SU-DHL-6 (cell line): ENCODE data around the gene SPTBN1.
"Not testable (repeated sequence)": the region's sequence is repeated elsewhere in the genome, so short reads cannot be mapped to it uniquely, and the experiment has no call there.

Experiments used
- H2AFZ ChIP-seq: fragments of 200-600 bp; sonication (generic); 2 replicates; pipeline ENCODE4 v1.6.1; 2014; ENCODE audit warnings: low read depth, mild to moderate bottlenecking, moderate library complexity, mixed read lengths, antibody characterized with exemption, low read length; ENCODE audit not compliant: severe bottlenecking
- H3F3A ChIP-seq: fragments of 200-600 bp; shearing (Covaris generic); 2 replicates; pipeline ENCODE4 v1.6.0; 2016; ENCODE audit warnings: antibody characterized with exemption, mild to moderate bottlenecking; ENCODE audit not compliant: insufficient read depth
- H3K27ac ChIP-seq: fragments of 200-600 bp; sonication (generic); 2 replicates; pipeline ENCODE4 v1.5.1; 2016; ENCODE audit warnings: low read depth, mild to moderate bottlenecking, low read length, moderate library complexity, mixed read lengths
- H3K27me3 ChIP-seq: fragments of 200-600 bp; sonication (generic), shearing (Covaris generic); 2 replicates; pipeline ENCODE4 v1.6.0; 2014; ENCODE audit warnings: mild to moderate bottlenecking, low read length
- H3K36me3 ChIP-seq: fragments of 200-600 bp; sonication (generic); 2 replicates; pipeline ENCODE4 v1.6.1; 2014; ENCODE audit warnings: mild to moderate bottlenecking, low read length, mixed read lengths
- H3K4me2 ChIP-seq: fragments of 300-600, 200-600 bp; shearing (Covaris generic), sonication (generic); 2 replicates; pipeline ENCODE4 v1.6.0; 2014; ENCODE audit warnings: low read length, low read depth, mild to moderate bottlenecking; ENCODE audit not compliant: poor library complexity, severe bottlenecking
- H3K4me3 ChIP-seq: fragments of 200-600 bp; sonication (generic); 2 replicates; pipeline ENCODE4 v1.5.1; 2014; ENCODE audit warnings: antibody characterized with exemption, low read length, mild to moderate bottlenecking, mixed read lengths; ENCODE audit not compliant: insufficient read depth, poor library complexity, severe bottlenecking
- H3K79me2 ChIP-seq: fragments of 200-600 bp; sonication (generic); 2 replicates; pipeline ENCODE4 v1.6.1; 2014; ENCODE audit warnings: mild to moderate bottlenecking, low read length, moderate library complexity; ENCODE audit not compliant: insufficient read depth
- H3K9ac ChIP-seq: fragments of 200-600 bp; sonication (generic); 2 replicates; pipeline ENCODE4 v1.7.0; 2014; ENCODE audit warnings: mild to moderate bottlenecking, low read length
- H3K9me2 ChIP-seq: fragments of 200-600 bp; sonication (generic); replicated peaks from 2 replicates; pipeline ENCODE4 v1.6.1; 2014; ENCODE audit warnings: low read length; ENCODE audit not compliant: insufficient read depth
- H3K9me3 ChIP-seq: fragments of 200-600 bp; sonication (generic); 2 replicates; pipeline ENCODE4 v1.6.1; 2014; ENCODE audit warnings: low read length, mixed read lengths; ENCODE audit not compliant: insufficient read depth
- H4K20me1 ChIP-seq: fragments of 200-600 bp; sonication (generic); 2 replicates; pipeline ENCODE4 v1.6.1; 2014; ENCODE audit warnings: low read depth, mild to moderate bottlenecking, antibody characterized with exemption, low read length, moderate library complexity, mixed read lengths
- EZH2phosphoT487 ChIP-seq: fragments of 200-600 bp; sonication (generic), shearing (Covaris generic); conservative IDR thresholded peaks from 2 replicates; pipeline ENCODE4 v1.6.1; 2018; ENCODE audit warnings: mild to moderate bottlenecking, antibody characterized with exemption, low read length, moderate library complexity, mixed read lengths
- TF ChIP-seq, protein P1 (sequence below): fragments of 200-600 bp; sonication (generic); IDR thresholded peaks from one replicate; pipeline ENCODE4 v1.5.1; 2017; ENCODE audit warnings: antibody characterized with exemption, mild to moderate bottlenecking, low read length, moderate library complexity; ENCODE audit not compliant: insufficient read depth, poor library complexity, severe bottlenecking

The SPTBN1 gene

DNA sequence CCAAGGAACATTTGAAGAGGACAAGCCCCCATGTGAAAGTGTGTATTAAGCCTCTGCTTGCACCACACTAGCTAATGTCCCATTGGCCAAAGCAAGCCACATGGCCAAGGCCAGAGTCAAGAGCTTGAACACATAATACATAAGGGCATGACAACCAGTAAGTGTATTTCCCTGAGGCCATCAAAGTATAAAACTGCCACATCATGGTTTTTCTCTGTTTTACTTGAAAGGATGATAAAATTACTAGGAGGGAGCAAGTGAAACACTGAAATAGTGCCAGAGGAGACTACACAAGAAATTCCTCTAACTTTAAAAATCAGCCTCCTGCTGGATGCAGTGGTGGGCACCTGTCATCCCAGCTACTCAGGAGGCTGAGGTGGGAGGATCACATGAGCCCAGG lies 236.4 kb downstream of the SPTBN1 start:
- no peaks in the 10 kb centered on the region for H3F3A ChIP-seq
- no peaks in the 10 kb centered on the region for H3K27me3 ChIP-seq
- H3K27ac ChIP-seq: no peak overlapping the region
- no peak overlapping the region for H3K4me3 ChIP-seq
- H3K79me2 ChIP-seq: no peaks in the 10 kb centered on the region
- H3K9ac ChIP-seq: no peak overlapping the region
- H3K9me3 ChIP-seq: no peaks in the 10 kb centered on the region
- no peaks in the 10 kb centered on the region for H4K20me1 ChIP-seq
- no peak overlapping the region for H3K4me2 ChIP-seq
- H3K36me3 ChIP-seq: no peaks in the 10 kb centered on the region
- H2AFZ ChIP-seq: no peak overlapping the region
- H3K9me2 ChIP-seq: no peaks in the 10 kb centered on the region
- TF ChIP-seq, protein P1, sequence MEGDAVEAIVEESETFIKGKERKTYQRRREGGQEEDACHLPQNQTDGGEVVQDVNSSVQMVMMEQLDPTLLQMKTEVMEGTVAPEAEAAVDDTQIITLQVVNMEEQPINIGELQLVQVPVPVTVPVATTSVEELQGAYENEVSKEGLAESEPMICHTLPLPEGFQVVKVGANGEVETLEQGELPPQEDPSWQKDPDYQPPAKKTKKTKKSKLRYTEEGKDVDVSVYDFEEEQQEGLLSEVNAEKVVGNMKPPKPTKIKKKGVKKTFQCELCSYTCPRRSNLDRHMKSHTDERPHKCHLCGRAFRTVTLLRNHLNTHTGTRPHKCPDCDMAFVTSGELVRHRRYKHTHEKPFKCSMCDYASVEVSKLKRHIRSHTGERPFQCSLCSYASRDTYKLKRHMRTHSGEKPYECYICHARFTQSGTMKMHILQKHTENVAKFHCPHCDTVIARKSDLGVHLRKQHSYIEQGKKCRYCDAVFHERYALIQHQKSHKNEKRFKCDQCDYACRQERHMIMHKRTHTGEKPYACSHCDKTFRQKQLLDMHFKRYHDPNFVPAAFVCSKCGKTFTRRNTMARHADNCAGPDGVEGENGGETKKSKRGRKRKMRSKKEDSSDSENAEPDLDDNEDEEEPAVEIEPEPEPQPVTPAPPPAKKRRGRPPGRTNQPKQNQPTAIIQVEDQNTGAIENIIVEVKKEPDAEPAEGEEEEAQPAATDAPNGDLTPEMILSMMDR: no peak
- no peak for TF ChIP-seq EZH2phosphoT487

DNA sequence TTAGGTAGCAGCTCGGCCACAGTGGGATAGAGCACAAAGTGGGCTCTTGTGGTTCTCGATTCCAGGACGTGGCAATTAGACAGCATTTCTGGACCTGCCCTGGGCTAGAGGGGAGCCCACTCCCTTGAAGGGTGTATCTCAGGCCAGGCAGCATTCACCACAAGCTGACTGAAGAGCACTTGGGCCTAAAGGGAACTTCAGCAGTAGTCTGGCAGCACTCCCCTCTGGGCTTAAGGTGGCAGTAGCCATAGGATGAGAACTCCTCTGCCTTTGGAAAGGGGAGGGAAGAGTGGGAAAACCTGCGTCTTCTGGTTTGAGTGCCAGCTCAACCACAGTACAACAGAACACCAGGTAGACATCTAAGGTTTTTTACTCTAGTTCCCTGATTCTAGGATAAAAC lies 239.3 kb downstream of the SPTBN1 start:
- Histone ChIP-seq H3K36me3 (no peaks in the 10 kb centered on the region; the same call in 1 of the 2 replicates), H3K4me2 (no peak overlapping the region), H3K9ac (no peak overlapping the region), H3K4me3 (no peak overlapping the region), H4K20me1 (no peaks in the 10 kb centered on the region), H2AFZ (no peak overlapping the region), H3K27me3 (no peaks in the 10 kb centered on the region), H3K9me2 (no peaks in the 10 kb centered on the region), H3K79me2 (no peaks in the 10 kb centered on the region), H3F3A (no peaks in the 10 kb centered on the region), H3K27ac (no peak overlapping the region), H3K9me3 (no peaks in the 10 kb centered on the region)
- TF ChIP-seq, protein P1: no peak
- no peak for TF ChIP-seq EZH2phosphoT487

DNA sequence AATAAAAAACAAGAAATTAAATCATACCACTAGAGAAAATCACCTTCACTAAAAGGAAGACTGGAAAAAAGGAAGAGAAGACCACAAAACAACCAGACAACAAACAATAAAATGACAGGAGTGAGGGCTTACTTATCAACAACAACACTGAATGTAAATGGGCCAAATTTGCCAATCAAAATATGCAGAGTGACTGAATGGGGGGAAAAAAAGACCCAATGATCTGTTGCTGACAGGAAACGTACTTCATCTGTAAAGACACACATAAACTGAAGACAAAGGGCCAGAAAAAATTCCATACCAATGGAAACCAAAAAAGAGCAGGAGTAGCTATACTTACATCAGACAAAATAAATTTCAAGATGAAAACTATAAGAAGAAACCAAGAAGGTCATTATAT lies 241.8 kb downstream of the SPTBN1 start:
- no peak overlapping the region for H3K4me3 ChIP-seq
- no peak overlapping the region for H3K4me2 ChIP-seq
- no peaks in the 10 kb centered on the region for H3F3A ChIP-seq
- no peaks in the 10 kb centered on the region for H3K9me2 ChIP-seq
- H3K79me2 ChIP-seq: no peaks in the 10 kb centered on the region
- H3K9ac ChIP-seq: no peak overlapping the region
- no peaks in the 10 kb centered on the region; the same call in 1 of the 2 replicates for H3K36me3 ChIP-seq
- H3K27ac ChIP-seq: no peak overlapping the region
- no peaks in the 10 kb centered on the region for H3K27me3 ChIP-seq
- no peak overlapping the region for H2AFZ ChIP-seq
- TF ChIP-seq, protein P1: no peak
- no peak for TF ChIP-seq EZH2phosphoT487
- H4K20me1 ChIP-seq: no peaks in the 10 kb centered on the region
- no peaks in the 10 kb centered on the region for H3K9me3 ChIP-seq

DNA sequence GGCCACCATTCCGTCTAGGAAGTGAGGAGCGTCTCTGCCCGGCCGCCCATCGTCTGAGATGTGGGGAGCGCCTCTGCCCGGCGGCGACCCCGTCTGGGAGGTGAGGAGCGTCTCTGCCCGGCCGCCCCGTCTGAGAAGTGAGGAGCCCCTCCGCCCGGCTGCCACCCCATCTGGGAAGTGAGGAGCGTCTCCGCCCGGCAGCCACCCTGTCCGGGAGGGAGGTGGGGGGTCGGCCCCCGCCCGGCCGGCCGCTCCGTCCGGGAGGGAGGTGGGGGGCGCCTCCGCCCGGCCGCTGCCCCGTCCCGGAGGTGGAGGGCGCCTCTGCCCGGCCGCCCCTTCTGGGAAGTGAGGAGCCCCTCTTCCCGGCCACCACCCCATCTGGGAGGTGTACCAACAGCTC lies 242.8 kb downstream of the SPTBN1 start:
- not testable (repeated sequence) for H3K27ac ChIP-seq, H3F3A ChIP-seq, H3K27me3 ChIP-seq, H3K36me3 ChIP-seq, H3K79me2 ChIP-seq, H3K9me2 ChIP-seq, H2AFZ ChIP-seq, H3K9me3 ChIP-seq, H3K4me3 ChIP-seq, H3K9ac ChIP-seq, H3K4me2 ChIP-seq, H4K20me1 ChIP-seq
